H1 (cell line): Measurements from ENCODE around the gene SMCO1. TPM values are rescaled to one million over a fixed set of nuclear protein-coding genes. Genes with fewer than 3 reads are reported as not detected.

Experiments
- CTCF ChIA-PET: fragments of 300-600 bp; sonication (Branson Sonifier 250); formaldehyde crosslinking; loops from one replicate; lab custom pipeline; 2021; ENCODE audit not compliant: partially characterized antibody; lab: Charles Lee
- POLR2A ChIA-PET: fragments of 300-600 bp; sonication (Branson Sonifier 250); formaldehyde crosslinking; loops from one replicate; lab custom pipeline; 2021; ENCODE audit warnings: inconsistent platforms; ENCODE audit not compliant: partially characterized antibody; lab: Charles Lee
- DNase-seq, 2 experiments: peaks; one replicate each; pipeline versions ENCODE4 v3.0.0 to v3.0.0-alpha.2; 2010 to 2022; ENCODE audit warnings: low spot score in 2 of 2, low read depth in 1 of 2, mixed read lengths in 1 of 2
- FAIRE-seq: peaks from 2 replicates; lab custom pipeline; 2011; peaks lifted over from hg19 to GRCh38; lab: Jason Lieb, UNC
- H2AFZ ChIP-seq: 2 replicates; pipeline ENCODE4 v1.8.1; 2012; ENCODE audit warnings: low read length, inconsistent platforms
- H2AK5ac ChIP-seq: 2 replicates; pipeline ENCODE4 v1.6.1; 2013; ENCODE audit warnings: low read depth, low read length
- H2BK120ac ChIP-seq: replicated peaks from 2 replicates; pipeline ENCODE3; 2013; ENCODE audit warnings: low read depth, low read length, inconsistent platforms
- H2BK12ac ChIP-seq: 2 replicates; pipeline ENCODE4 v1.6.1; 2013; ENCODE audit warnings: low read depth, low read length
- H2BK15ac ChIP-seq: 2 replicates; pipeline ENCODE4 v1.6.1; 2013; ENCODE audit warnings: low read length
- H2BK20ac ChIP-seq: 2 replicates; pipeline ENCODE4 v1.6.1; 2013; ENCODE audit warnings: low read length
- H2BK5ac ChIP-seq: 2 replicates; pipeline ENCODE4 v1.6.1; 2013; ENCODE audit warnings: low read depth, low read length
- H3K14ac ChIP-seq: 2 replicates; pipeline ENCODE4 v1.6.1; 2013; ENCODE audit warnings: inconsistent platforms; ENCODE audit not compliant: insufficient read length
- H3K18ac ChIP-seq: 2 replicates; pipeline ENCODE4 v1.6.1; 2013; ENCODE audit warnings: low read length; ENCODE audit errors: extremely low read depth
- H3K23ac ChIP-seq: 2 replicates; pipeline ENCODE4 v1.6.1; 2013; ENCODE audit warnings: inconsistent platforms; ENCODE audit not compliant: insufficient read length
- H3K23me2 ChIP-seq: 2 replicates; pipeline ENCODE4 v1.6.1; 2013; ENCODE audit warnings: low read depth, low read length
- H3K27ac ChIP-seq: 2 replicates; pipeline ENCODE4 v1.6.1; 2011; ENCODE audit warnings: low read depth, low read length, inconsistent platforms
- H3K27me3 ChIP-seq, 4 experiments: replicated peaks in 1 of 4; 1 replicate in 1 of 4; 2 replicates in 3 of 4; pipeline versions ENCODE4 v1.6.1 to v1.8.1; 2011 to 2013; ENCODE audit warnings: low read length in 3 of 4, mild to moderate bottlenecking in 3 of 4, inconsistent platforms in 2 of 4, mixed read lengths in 2 of 4, moderate library complexity in 1 of 4; ENCODE audit not compliant: control insufficient read depth in 3 of 4, insufficient read depth in 3 of 4; ENCODE audit errors: extremely low read depth in 1 of 4
- H3K36me3 ChIP-seq, 4 experiments: 2 replicates each; pipeline versions ENCODE4 v1.6.1 to v1.8.1; 2011 to 2013; ENCODE audit warnings: mild to moderate bottlenecking in 4 of 4, low read length in 3 of 4, moderate library complexity in 2 of 4, control low read depth in 1 of 4, inconsistent platforms in 1 of 4; ENCODE audit not compliant: insufficient read depth in 4 of 4, control insufficient read depth in 2 of 4
- H3K4ac ChIP-seq: replicated peaks from 2 replicates; pipeline ENCODE3; 2013; ENCODE audit warnings: low read length, low read depth, mixed read lengths, inconsistent platforms; ENCODE audit not compliant: insufficient read length
- H3K4me1 ChIP-seq, 4 experiments: replicated peaks in 1 of 4; 1 replicate in 1 of 4; 2 replicates in 3 of 4; pipeline versions ENCODE4 v1.6.1 to v1.8.1; 2011 to 2013; ENCODE audit warnings: low read length in 3 of 4, inconsistent platforms in 2 of 4, mixed read lengths in 1 of 4; ENCODE audit not compliant: insufficient read depth in 4 of 4, control insufficient read depth in 3 of 4
- H3K4me2 ChIP-seq, 2 experiments: 2 replicates each; pipeline versions ENCODE4 v1.6.1 to v1.8.1; 2011 to 2013; ENCODE audit warnings: low read depth in 2 of 2, low read length in 2 of 2, control low read depth in 1 of 2, inconsistent platforms in 1 of 2, mild to moderate bottlenecking in 1 of 2; ENCODE audit not compliant: insufficient read depth in 1 of 2
- H3K4me3 ChIP-seq, 4 experiments: fragments of 200-600, 300-600 bp in 1 of 4; sonication (generic), shearing (Covaris generic), sonication (Bioruptor Twin) in 1 of 4; 2 replicates each; pipeline versions ENCODE4 v1.5.1 to v1.8.1; 2011 to 2016; ENCODE audit warnings: low read length in 4 of 4, low read depth in 3 of 4, control low read depth in 2 of 4, inconsistent platforms in 2 of 4, mild to moderate bottlenecking in 2 of 4, mixed read lengths in 1 of 4, moderate library complexity in 1 of 4; ENCODE audit not compliant: insufficient read depth in 2 of 4; ENCODE audit errors: extremely low read depth in 1 of 4
- H3K56ac ChIP-seq: replicated peaks from 2 replicates; pipeline ENCODE3; 2013; ENCODE audit warnings: low read depth, mild to moderate bottlenecking, mixed read lengths, low read length, inconsistent platforms; ENCODE audit not compliant: insufficient read length
- H3K79me1 ChIP-seq: 2 replicates; pipeline ENCODE4 v1.6.1; 2013; ENCODE audit warnings: low read depth, low read length, control low read depth
- H3K79me2 ChIP-seq, 2 experiments: 2 replicates each; pipeline versions ENCODE4 v1.6.1 to v1.8.1; 2012 to 2013; ENCODE audit warnings: low read length in 2 of 2, mild to moderate bottlenecking in 2 of 2, inconsistent platforms in 1 of 2; ENCODE audit not compliant: insufficient read depth in 2 of 2, control insufficient read depth in 1 of 2
- H3K9ac ChIP-seq, 4 experiments: replicated peaks in 1 of 4; 1 replicate in 1 of 4; 2 replicates in 3 of 4; pipeline versions ENCODE4 v1.6.1 to v1.8.1; 2011 to 2013; ENCODE audit warnings: low read depth in 3 of 4, low read length in 3 of 4, control low read depth in 2 of 4, mild to moderate bottlenecking in 2 of 4, moderate library complexity in 2 of 4, inconsistent platforms in 1 of 4; ENCODE audit errors: extremely low read depth in 1 of 4
- H3K9me3 ChIP-seq, 2 experiments: 2 replicates each; pipeline versions ENCODE4 v1.6.1 to v1.8.1; 2012 to 2013; ENCODE audit warnings: mild to moderate bottlenecking in 2 of 2, moderate library complexity in 2 of 2, control low read depth in 1 of 2, inconsistent platforms in 1 of 2, low read depth in 1 of 2, low read length in 1 of 2, mixed read lengths in 1 of 2; ENCODE audit not compliant: insufficient read depth in 2 of 2
- H4K20me1 ChIP-seq, 2 experiments: replicated peaks in 1 of 2; 2 replicates each; pipeline versions ENCODE3 to v1.8.1; 2011 to 2013; ENCODE audit warnings: inconsistent platforms in 2 of 2, low read length in 2 of 2, mild to moderate bottlenecking in 1 of 2; ENCODE audit not compliant: insufficient read depth in 2 of 2, control insufficient read depth in 1 of 2
- H4K5ac ChIP-seq: 2 replicates; pipeline ENCODE4 v1.6.1; 2013; ENCODE audit warnings: low read length, low read depth, mixed read lengths, inconsistent platforms; ENCODE audit not compliant: insufficient read length
- H4K8ac ChIP-seq: 2 replicates; pipeline ENCODE4 v1.8.0; 2013; ENCODE audit warnings: mild to moderate bottlenecking, moderate library complexity, low read length, inconsistent platforms; ENCODE audit not compliant: insufficient read depth; ENCODE audit errors: extremely low read depth
- H4K91ac ChIP-seq: replicated peaks from 2 replicates; pipeline ENCODE3; 2013; ENCODE audit warnings: low read length, mixed read lengths, inconsistent platforms; ENCODE audit not compliant: insufficient read length
- CTBP2 ChIP-seq: IDR thresholded peaks from 2 replicates; pipeline ENCODE4 v1.7.0; 2011; ENCODE audit warnings: borderline replicate concordance, mild to moderate bottlenecking, moderate library complexity, mixed read lengths, low read length; ENCODE audit not compliant: insufficient read depth, insufficient read length
- FOSL1 ChIP-seq: IDR thresholded peaks from 2 replicates; pipeline ENCODE4 v1.6.1; 2011; ENCODE audit warnings: mild to moderate bottlenecking, low read depth, low read length, moderate library complexity; ENCODE audit not compliant: insufficient read depth
- GTF2F1 ChIP-seq: IDR thresholded peaks from 2 replicates; pipeline ENCODE4 v1.6.1; 2012; ENCODE audit warnings: low read depth, low read length, improper control_type of control experiment, borderline replicate concordance
- NRF1 ChIP-seq: IDR thresholded peaks from 2 replicates; pipeline ENCODE4 v1.6.1; 2011; ENCODE audit warnings: mild to moderate bottlenecking, low read depth, low read length, improper control_type of control experiment
- RNF2 ChIP-seq: fragments of 200-900, 300-1000 bp; sonication (generic); IDR thresholded peaks from 2 replicates; pipeline ENCODE4 v1.7.1; 2016; ENCODE audit warnings: borderline replicate concordance, low read depth, mild to moderate bottlenecking, antibody characterized with exemption, low read length; ENCODE audit not compliant: poor library complexity, severe bottlenecking; ENCODE audit errors: missing control alignments
- SIN3A ChIP-seq, 2 experiments: IDR thresholded peaks in 1 of 2; conservative IDR thresholded peaks in 1 of 2; 2 replicates each; pipeline ENCODE4 v1.6.1; 2011 to 2012; ENCODE audit warnings: low read length in 2 of 2, improper control_type of control experiment in 1 of 2, low read depth in 1 of 2, mild to moderate bottlenecking in 1 of 2
- TCF12 ChIP-seq: IDR thresholded peaks from 2 replicates; pipeline ENCODE4 v1.6.1; 2011; ENCODE audit warnings: low read depth, mild to moderate bottlenecking, low read length
- WGBS, 2 experiments: shearing (Covaris generic) in 1 of 2; methylation state at CpG; one replicate each; pipeline versions ENCODE4 v1.1.6 to v1.1.7; 2013 to 2015; ENCODE audit warnings: low lambda C conversion rate in 2 of 2, mixed read lengths in 2 of 2, inconsistent platforms in 1 of 2, low coverage in 1 of 2, missing lambda C conversion rate in 1 of 2; ENCODE audit not compliant: insufficient replicate concordance in 2 of 2, insufficient coverage in 1 of 2, insufficient read length in 1 of 2; ENCODE audit errors: extremely low coverage in 1 of 2, missing lambda C conversion rate in 1 of 2; 5-methylcytosine and 5-hydroxymethylcytosine counted together
- polyA plus RNA-seq, 7 experiments: library from polyadenylated mRNA; depleted of rRNA in 3 of 7; stranded (reverse) in 5 of 7; unstranded in 2 of 7; fragments of >200 nt in 5 of 7; fragments of 200-250 nt in 2 of 7; gene quantifications; 1 replicate in 5 of 7; 2 replicates in 1 of 7; 4 replicates in 1 of 7; pipeline versions ENCODE4 v1.2.1 to v1.2.3, GENCODE V29; 2011 to 2013; ENCODE audit warnings: missing spikeins in 2 of 7, mixed read lengths in 2 of 7
- total RNA-seq: library from RNA; stranded (reverse); fragmentation: NEBNext Ultra II Directional; extraction: Animal tissue kit (Norgen Biotek cat#: 25700); gene quantifications from 2 replicates; pipeline ENCODE4 v1.2.1, GENCODE V29; 2021

Gene SMCO1
- total and polyA plus RNA-seq, 2 of the 8 experiments (the other 6 are each of a cell fraction or from before 2014, with no cell fraction given) = 0.03 TPM; not detected in 1

GRCh38 chr3:196555295-196555694, 40.1 kb upstream of the SMCO1 start:
- Histone ChIP-seq H4K20me1 (peaks cover 0 to 3% of the 10 kb centered on the region in 2 experiments), H3K27me3 (no peaks in the 10 kb centered on the region), H3K9me3 (no peaks in the 10 kb centered on the region), H3K4me1 (no peaks in the 10 kb centered on the region), H3K23me2 (no peaks in the 10 kb centered on the region), H3K79me2 (no peaks in the 10 kb centered on the region), H3K4me2 (no peak overlapping the region), H2BK20ac (no peak overlapping the region), H3K36me3 (peaks cover 0 to 10% (median 1%) of the 10 kb centered on the region in 4 experiments; a peak in 4 of 8 replicates), H2AFZ (no peak overlapping the region), H4K91ac (no peak overlapping the region), H3K27ac (no peak overlapping the region), H3K56ac (no peak overlapping the region)
- CTCF ChIA-PET = interaction anchor here (0.6 to 4.7 kb wide), 10 partner anchors 10 to 955 kb away, joined by 3 to 19 read pairs (median 4); partner anchors contain the start of genes FBXO45 and WDR53
- FAIRE-seq = no peak
- TF ChIP-seq NRF1 (no peak), FOSL1 (no peak), SIN3A (conservative IDR thresholded peaks at IDR 0.05 in 1 of 2, IDR thresholded peaks at IDR 0.05 in 1 of 2; ENCODE audit: low read depth in 1 of 2, low read length in 2 of 2) (no peak), TCF12 (no peak), CTBP2 (no peak), RNF2 (no peak), GTF2F1 (no peak)
- TF ChIP-seq, all 59 proteins: peak for 0
- Histone ChIP-seq H2BK12ac (no peak overlapping the region), H3K4me3 (no peak overlapping the region), H3K4ac (no peak overlapping the region), H2BK5ac (no peak overlapping the region), H3K23ac (no peak overlapping the region), H3K14ac (no peak overlapping the region), H2AK5ac (no peak overlapping the region), H4K8ac (no peak overlapping the region), H4K5ac (no peak overlapping the region), H3K9ac (no peak overlapping the region), H3K79me1 (no peaks in the 10 kb centered on the region), H2BK15ac (no peak overlapping the region), H3K18ac (no peak overlapping the region), H2BK120ac (no peak overlapping the region)
- POLR2A ChIA-PET = interaction anchor here (0.6 to 6.3 kb wide), 3 partner anchors 13 to 320 kb away, joined by 3 to 27 read pairs (median 6); partner anchors contain the start of genes FBXO45 and WDR53
- 84% methylated on average over 3 of the region's 3 CpGs; no CpG with 5 or more reads in 1 of the 2 experiments for WGBS, 2 experiments
- DNase-seq = no peak
